Right renal cortex interstitium (tissue), 3 donors: ENCODE measurements around the gene TLE1. TPM values are rescaled to one million over a fixed set of nuclear protein-coding genes. Genes with fewer than 3 reads are reported as not detected.
A peak's percentile ranks its signal among the peaks of the same experiment; 100 is the strongest.
"Not testable (repeated sequence)": the region's sequence is repeated elsewhere in the genome, so short reads cannot be mapped to it uniquely, and the experiment has no call there.

Experiments used
- DNase-seq, 3 donors: peaks; one replicate each; pipeline ENCODE4 v3.0.0-alpha.2; 2013; ENCODE audit warnings: low read depth in 3 of 3, low spot score in 2 of 3
- polyA plus RNA-seq, 3 donors: library from polyadenylated mRNA; unstranded; fragments of 120-200 nt; gene quantifications; one replicate each; pipeline ENCODE4 v1.2.1, GENCODE V29; 2013; ENCODE audit not compliant: insufficient read length in 3 of 3

Gene TLE1
- polyA plus RNA-seq, 3 donors = 64.8 to 69.2 (median 65.4) TPM

- DNase-seq = no peak
Observed at GRCh38 chr9:81626511-81626910, 62.8 kb downstream of the TLE1 start.

GRCh38 chr9:81625969-81626368, 63.4 kb downstream of the TLE1 start:
- no peak for DNase-seq

GRCh38 chr9:81623778-81624177, 65.6 kb downstream of the TLE1 start:
- no peak for DNase-seq

GRCh38 chr9:81622471-81623255, 66.7 kb downstream of the TLE1 start:
- DNase-seq = no peak

GRCh38 chr9:81621785-81622259, 67.5 kb downstream of the TLE1 start:
- DNase-seq = no peak

GRCh38 chr9:81621118-81621517, 68.2 kb downstream of the TLE1 start:
- DNase-seq = no peak

- DNase-seq = no peak
Observed at GRCh38 chr9:81620002-81620390, 69.4 kb downstream of the TLE1 start.

- no peak for DNase-seq
Observed at GRCh38 chr9:81619353-81620001, 69.9 kb downstream of the TLE1 start.

- no peak for DNase-seq
Observed at GRCh38 chr9:81618923-81619322, 70.4 kb downstream of the TLE1 start.

GRCh38 chr9:81616141-81616540, 73.2 kb downstream of the TLE1 start:
- no peak for DNase-seq

GRCh38 chr9:81614335-81614734, 75.0 kb downstream of the TLE1 start:
- no peak for DNase-seq

- peak; percentile 65 to 72 (median 70) for DNase-seq
Observed at GRCh38 chr9:81613002-81613812, 76.1 kb downstream of the TLE1 start.

- DNase-seq = no peak
Observed at GRCh38 chr9:81611664-81612063, 77.7 kb downstream of the TLE1 start.

GRCh38 chr9:81610740-81611107, 78.6 kb downstream of the TLE1 start:
- no peak for DNase-seq

GRCh38 chr9:81609782-81610739, 79.3 kb downstream of the TLE1 start:
- no peak for DNase-seq

GRCh38 chr9:81608289-81608657, 81.1 kb downstream of the TLE1 start:
- DNase-seq = no peak

- no peak for DNase-seq
Observed at GRCh38 chr9:81607593-81608288, 81.6 kb downstream of the TLE1 start.

GRCh38 chr9:81606261-81606660, 83.1 kb downstream of the TLE1 start:
- DNase-seq = not testable (repeated sequence)

GRCh38 chr9:81605170-81605670, 84.1 kb downstream of the TLE1 start:
- DNase-seq = no peak
